ENCODE data around the gene MYO9B. TPM values are rescaled to one million over a fixed set of nuclear protein-coding genes. Genes with fewer than 3 reads are reported as not detected.

Gene MYO9B
- polyA plus RNA-seq, 1 donor (not counting 4 experiments of a cell fraction or from before 2014, with no cell fraction given) = 14.3 TPM

- DNase-seq (ENCODE audit: low read depth, low spot score) = no peak
- Histone ChIP-seq H3K4me2 (ENCODE audit: control insufficient read depth, extremely low read depth, insufficient read depth, low read depth, low read length) (no peak overlapping the region), H3K9ac (ENCODE audit: control insufficient read depth, extremely low read depth, insufficient read depth, low read length) (no peak overlapping the region), H3K9me3 (ENCODE audit: control insufficient read depth, low read depth, low read length) (peaks cover 7% of the 10 kb centered on the region), H4K20me1 (ENCODE audit: control insufficient read depth, extremely low read depth, insufficient read depth, low read length) (no peaks in the 10 kb centered on the region), H3K27ac (ENCODE audit: control insufficient read depth, insufficient read depth, low read length) (no peak overlapping the region), H3K36me3 (ENCODE audit: control insufficient read depth in 2 of 2, extremely low read depth in 1 of 2, insufficient read depth in 2 of 2, low read length in 2 of 2) (peaks cover 3 to 20% of the 10 kb centered on the region in 2 experiments), H3K79me2 (ENCODE audit: control insufficient read depth, insufficient read depth, low read length) (peaks cover 10% of the 10 kb centered on the region), H3K27me3 (ENCODE audit: control insufficient read depth, extremely low read depth, insufficient read depth, low read length) (no peaks in the 10 kb centered on the region), H3K4me1 (ENCODE audit: control insufficient read depth, extremely low read depth, insufficient read depth, low read length) (no peaks in the 10 kb centered on the region), H3K4me3 (ENCODE audit: control insufficient read depth in 2 of 3, extremely low read depth in 1 of 3, insufficient read depth in 2 of 3, low read depth in 1 of 3, low read length in 3 of 3) (no peak overlapping the region), H2AFZ (ENCODE audit: control insufficient read depth, low read length) (no peak overlapping the region), H3K9me1 (ENCODE audit: control insufficient read depth, extremely low read depth, insufficient read depth, low read length) (no peaks in the 10 kb centered on the region)
- TF ChIP-seq, protein P1, sequence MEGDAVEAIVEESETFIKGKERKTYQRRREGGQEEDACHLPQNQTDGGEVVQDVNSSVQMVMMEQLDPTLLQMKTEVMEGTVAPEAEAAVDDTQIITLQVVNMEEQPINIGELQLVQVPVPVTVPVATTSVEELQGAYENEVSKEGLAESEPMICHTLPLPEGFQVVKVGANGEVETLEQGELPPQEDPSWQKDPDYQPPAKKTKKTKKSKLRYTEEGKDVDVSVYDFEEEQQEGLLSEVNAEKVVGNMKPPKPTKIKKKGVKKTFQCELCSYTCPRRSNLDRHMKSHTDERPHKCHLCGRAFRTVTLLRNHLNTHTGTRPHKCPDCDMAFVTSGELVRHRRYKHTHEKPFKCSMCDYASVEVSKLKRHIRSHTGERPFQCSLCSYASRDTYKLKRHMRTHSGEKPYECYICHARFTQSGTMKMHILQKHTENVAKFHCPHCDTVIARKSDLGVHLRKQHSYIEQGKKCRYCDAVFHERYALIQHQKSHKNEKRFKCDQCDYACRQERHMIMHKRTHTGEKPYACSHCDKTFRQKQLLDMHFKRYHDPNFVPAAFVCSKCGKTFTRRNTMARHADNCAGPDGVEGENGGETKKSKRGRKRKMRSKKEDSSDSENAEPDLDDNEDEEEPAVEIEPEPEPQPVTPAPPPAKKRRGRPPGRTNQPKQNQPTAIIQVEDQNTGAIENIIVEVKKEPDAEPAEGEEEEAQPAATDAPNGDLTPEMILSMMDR (optimal IDR thresholded peaks at IDR 0.05 in 1 of 3, IDR thresholded peaks at IDR 0.05 in 1 of 3, conservative IDR thresholded peaks at IDR 0.05 in 1 of 3; ENCODE audit: extremely low read depth in 1 of 3, insufficient read depth in 2 of 3, low read length in 3 of 3) = no peak
- TF ChIP-seq EZH2 (IDR thresholded peaks at IDR 0.05; ENCODE audit: low read length) = no peak
- no peak for FAIRE-seq
- dilution Hi-C loops (cut with MboI; ENCODE audit: extremely low pct_ligation_motif_present, low sequenced_read_pairs) = no loop called here
These were observed 14.8 kb upstream of the MYO9B start for GRCh38 chr19:17060802-17061201.

- Histone ChIP-seq H4K20me1 (ENCODE audit: control insufficient read depth, extremely low read depth, insufficient read depth, low read length) (no peaks in the 10 kb centered on the region), H3K4me3 (ENCODE audit: control insufficient read depth in 2 of 3, extremely low read depth in 1 of 3, insufficient read depth in 2 of 3, low read depth in 1 of 3, low read length in 3 of 3) (no peak overlapping the region), H3K79me2 (ENCODE audit: control insufficient read depth, insufficient read depth, low read length) (peaks cover 10% of the 10 kb centered on the region), H2AFZ (ENCODE audit: control insufficient read depth, low read length) (no peak overlapping the region), H3K27me3 (ENCODE audit: control insufficient read depth, extremely low read depth, insufficient read depth, low read length) (no peaks in the 10 kb centered on the region), H3K4me2 (ENCODE audit: control insufficient read depth, extremely low read depth, insufficient read depth, low read depth, low read length) (no peak overlapping the region), H3K9me1 (ENCODE audit: control insufficient read depth, extremely low read depth, insufficient read depth, low read length) (no peaks in the 10 kb centered on the region), H3K36me3 (ENCODE audit: control insufficient read depth in 2 of 2, extremely low read depth in 1 of 2, insufficient read depth in 2 of 2, low read length in 2 of 2) (peaks cover 3 to 20% of the 10 kb centered on the region in 2 experiments), H3K4me1 (ENCODE audit: control insufficient read depth, extremely low read depth, insufficient read depth, low read length) (no peaks in the 10 kb centered on the region), H3K27ac (ENCODE audit: control insufficient read depth, insufficient read depth, low read length) (no peak overlapping the region), H3K9ac (ENCODE audit: control insufficient read depth, extremely low read depth, insufficient read depth, low read length) (no peak overlapping the region), H3K9me3 (ENCODE audit: control insufficient read depth, low read depth, low read length) (peaks cover 7% of the 10 kb centered on the region)
- TF ChIP-seq, protein P1 (optimal IDR thresholded peaks at IDR 0.05 in 1 of 3, IDR thresholded peaks at IDR 0.05 in 1 of 3, conservative IDR thresholded peaks at IDR 0.05 in 1 of 3; ENCODE audit: extremely low read depth in 1 of 3, insufficient read depth in 2 of 3, low read length in 3 of 3) = no peak
- TF ChIP-seq EZH2 (IDR thresholded peaks at IDR 0.05; ENCODE audit: low read length) = no peak
- no peak for FAIRE-seq
- DNase-seq (ENCODE audit: low read depth, low spot score) = no peak
- dilution Hi-C loops (cut with MboI; ENCODE audit: extremely low pct_ligation_motif_present, low sequenced_read_pairs) = no loop called here
These were observed 14.4 kb upstream of the MYO9B start for GRCh38 chr19:17061205-17061604.
